NT2/D1 (cell line): ENCODE measurements around the gene PNMA1.

Experiments
- DNase-seq: peaks from one replicate; pipeline ENCODE4 v3.0.0-alpha.2; 2011; ENCODE audit warnings: low read depth, low spot score
- H3K27me3 ChIP-seq: 2 replicates; pipeline ENCODE4 v1.6.0; 2011; ENCODE audit warnings: mild to moderate bottlenecking; ENCODE audit not compliant: insufficient read length, insufficient read depth
- H3K36me3 ChIP-seq: 2 replicates; pipeline ENCODE4 v1.6.1; 2011; ENCODE audit warnings: mild to moderate bottlenecking, low read length, mixed read lengths; ENCODE audit not compliant: insufficient read depth, insufficient read length
- H3K4me1 ChIP-seq: 2 replicates; pipeline ENCODE4 v1.5.1; 2011; ENCODE audit not compliant: insufficient read depth, insufficient read length
- H3K4me3 ChIP-seq: 2 replicates; pipeline ENCODE4 v1.5.1; 2011; ENCODE audit warnings: low read depth; ENCODE audit not compliant: insufficient read length
- H3K9ac ChIP-seq: 2 replicates; pipeline ENCODE4 v1.6.0; 2011; ENCODE audit warnings: low read depth; ENCODE audit not compliant: insufficient read length
- H3K9me3 ChIP-seq: 2 replicates; pipeline ENCODE4 v1.5.1; 2011; ENCODE audit warnings: mild to moderate bottlenecking, low read length; ENCODE audit not compliant: insufficient read depth
- SUZ12 ChIP-seq: IDR thresholded peaks from 2 replicates; pipeline ENCODE4 v1.6.1; 2011; ENCODE audit not compliant: insufficient read length, insufficient read depth; ENCODE audit errors: extremely low read depth
- YY1 ChIP-seq: IDR thresholded peaks from 2 replicates; pipeline ENCODE4 v1.6.1; 2011; ENCODE audit not compliant: insufficient read length, insufficient read depth
- ZNF274 ChIP-seq: IDR thresholded peaks from 2 replicates; pipeline ENCODE4 v1.6.1; 2011; ENCODE audit warnings: mild to moderate bottlenecking, low read depth, low read length

The PNMA1 gene

GRCh38 chr14:73695997-73696396 lies 18.2 kb downstream of the PNMA1 start:
- Histone ChIP-seq H3K27me3 (no peaks in the 10 kb centered on the region), H3K4me3 (no peak overlapping the region), H3K9ac (no peak overlapping the region), H3K9me3 (no peaks in the 10 kb centered on the region), H3K4me1 (no peaks in the 10 kb centered on the region), H3K36me3 (no peaks in the 10 kb centered on the region)
- no peak for TF ChIP-seq ZNF274
- no peak for TF ChIP-seq SUZ12
- TF ChIP-seq YY1: no peak
- DNase-seq: no peak

GRCh38 chr14:73695082-73695481 lies 19.1 kb downstream of the PNMA1 start:
- Histone ChIP-seq H3K9ac (no peak overlapping the region), H3K36me3 (peaks cover 3% of the 10 kb centered on the region), H3K4me1 (no peaks in the 10 kb centered on the region), H3K9me3 (no peaks in the 10 kb centered on the region), H3K4me3 (no peak overlapping the region), H3K27me3 (no peaks in the 10 kb centered on the region)
- TF ChIP-seq ZNF274 (no peak), YY1 (no peak), SUZ12 (no peak)
- no peak for DNase-seq

GRCh38 chr14:73694083-73694482 lies 20.1 kb downstream of the PNMA1 start:
- TF ChIP-seq ZNF274 (no peak), YY1 (no peak), SUZ12 (no peak)
- peaks cover 3% of the 10 kb centered on the region for H3K36me3 ChIP-seq

GRCh38 chr14:73686901-73687300 lies 27.3 kb downstream of the PNMA1 start:
- Histone ChIP-seq H3K27me3 (no peaks in the 10 kb centered on the region), H3K4me1 (no peaks in the 10 kb centered on the region), H3K4me3 (no peak overlapping the region), H3K9ac (no peak overlapping the region), H3K9me3 (no peaks in the 10 kb centered on the region), H3K36me3 (peaks cover 8% of the 10 kb centered on the region)
- no peak for DNase-seq
- no peak for TF ChIP-seq SUZ12
- TF ChIP-seq ZNF274: no peak

More at GRCh38 chr14:73694083-73694482, 20.1 kb downstream of the PNMA1 start:
- no peak overlapping the region for H3K9ac ChIP-seq
- DNase-seq: no peak
- H3K4me1 ChIP-seq: no peaks in the 10 kb centered on the region
- H3K4me3 ChIP-seq: no peak overlapping the region
- no peaks in the 10 kb centered on the region for H3K27me3 ChIP-seq
- H3K9me3 ChIP-seq: no peaks in the 10 kb centered on the region

- peaks cover 6% of the 10 kb centered on the region for H3K36me3 ChIP-seq
- H3K27me3 ChIP-seq: no peaks in the 10 kb centered on the region
- no peak for DNase-seq
- H3K9ac ChIP-seq: no peak overlapping the region
- H3K4me3 ChIP-seq: no peak overlapping the region
- H3K9me3 ChIP-seq: no peaks in the 10 kb centered on the region
- no peaks in the 10 kb centered on the region for H3K4me1 ChIP-seq
- TF ChIP-seq SUZ12 (no peak), YY1 (no peak), ZNF274 (no peak)
Measured at GRCh38 chr14:73685328-73685727, 28.9 kb downstream of the PNMA1 start.

GRCh38 chr14:73684627-73685026 lies 29.6 kb downstream of the PNMA1 start:
- TF ChIP-seq YY1 (no peak), ZNF274 (no peak)
- no peaks in the 10 kb centered on the region for H3K27me3 ChIP-seq
- no peak for DNase-seq
- H3K4me1 ChIP-seq: no peaks in the 10 kb centered on the region
- H3K9ac ChIP-seq: no peak overlapping the region
- peaks cover 4% of the 10 kb centered on the region for H3K36me3 ChIP-seq
- H3K9me3 ChIP-seq: no peaks in the 10 kb centered on the region
- no peak overlapping the region for H3K4me3 ChIP-seq

GRCh38 chr14:73680821-73681220 lies 33.4 kb downstream of the PNMA1 start:
- no peak overlapping the region for H3K9ac ChIP-seq
- H3K36me3 ChIP-seq: no peaks in the 10 kb centered on the region
- H3K9me3 ChIP-seq: no peaks in the 10 kb centered on the region
- TF ChIP-seq YY1 (no peak), ZNF274 (no peak), SUZ12 (no peak)
- no peak overlapping the region for H3K4me3 ChIP-seq
- DNase-seq: no peak
- no peaks in the 10 kb centered on the region for H3K4me1 ChIP-seq
- H3K27me3 ChIP-seq: no peaks in the 10 kb centered on the region

GRCh38 chr14:73678698-73679097 lies 35.5 kb downstream of the PNMA1 start:
- Histone ChIP-seq H3K4me1 (no peaks in the 10 kb centered on the region), H3K27me3 (no peaks in the 10 kb centered on the region), H3K4me3 (no peak overlapping the region), H3K9me3 (no peaks in the 10 kb centered on the region), H3K9ac (no peak overlapping the region), H3K36me3 (no peaks in the 10 kb centered on the region)
- no peak for DNase-seq
- no peak for TF ChIP-seq ZNF274
- TF ChIP-seq SUZ12: no peak
- TF ChIP-seq YY1: no peak
